H54 (cell line): ENCODE measurements around the gene NLRP11.

Experiments
- DNase-seq: peaks from one replicate; pipeline ENCODE4 v3.0.0; 2011; ENCODE audit warnings: low spot score, mixed read lengths; ENCODE audit not compliant: insufficient read length
- FAIRE-seq: peaks from 3 replicates; lab custom pipeline; 2011; peaks lifted over from hg19 to GRCh38; lab: Jason Lieb, UNC
- POLR2A ChIP-seq: IDR thresholded peaks from 2 replicates; pipeline ENCODE4 v1.6.1; 2011; ENCODE audit warnings: low read depth, mild to moderate bottlenecking, low read length

Gene NLRP11

GRCh38 chr19:55753401-55753800 lies 78.4 kb downstream of the NLRP11 start:
- TF ChIP-seq POLR2A: no peak
- DNase-seq (no peak), FAIRE-seq (no peak)

GRCh38 chr19:55750715-55751114 lies 81.1 kb downstream of the NLRP11 start:
- no peak for TF ChIP-seq POLR2A
- no peak for DNase-seq
- FAIRE-seq: no peak

GRCh38 chr19:55738302-55738701 lies 93.5 kb downstream of the NLRP11 start, which contains the start of gene NLRP9:
Gene NLRP9 (minus strand): TSS chr19:55738402. CDS start chr19:55738374, 28 bp downstream.
- no peak for FAIRE-seq
- DNase-seq: no peak
- TF ChIP-seq POLR2A: no peak
